IPS-15b (cell line): ENCODE results near the gene IL17D.

Experiments
- H3K27me3 ChIP-seq: one replicate; pipeline ENCODE4 v1.6.1; 2013; ENCODE audit warnings: low read length; ENCODE audit not compliant: control insufficient read depth, insufficient read depth
- H3K36me3 ChIP-seq: one replicate; pipeline ENCODE4 v1.6.1; 2013; ENCODE audit warnings: low read length; ENCODE audit not compliant: control insufficient read depth, insufficient read depth
- H3K4me1 ChIP-seq: one replicate; pipeline ENCODE4 v1.6.1; 2013; ENCODE audit warnings: mild to moderate bottlenecking, low read length; ENCODE audit not compliant: control insufficient read depth, insufficient read depth
- H3K4me3 ChIP-seq: one replicate; pipeline ENCODE4 v1.5.1; 2013; ENCODE audit warnings: low read depth, low read length
- H3K9ac ChIP-seq: one replicate; pipeline ENCODE4 v1.6.1; 2013; ENCODE audit warnings: low read depth, mild to moderate bottlenecking, low read length
- H3K9me3 ChIP-seq: one replicate; pipeline ENCODE4 v1.6.1; 2013; ENCODE audit warnings: mild to moderate bottlenecking, low read length; ENCODE audit not compliant: control insufficient read depth, insufficient read depth

The IL17D gene

GRCh38 chr13:20769091-20769490, 65.6 kb downstream of the IL17D start:
- H3K9me3 ChIP-seq, result no peaks in the 10 kb centered on the region
- H3K27me3 ChIP-seq, result no peaks in the 10 kb centered on the region
- H3K4me1 ChIP-seq, result peaks cover 2% of the 10 kb centered on the region
- no peaks in the 10 kb centered on the region for H3K36me3 ChIP-seq
- H3K9ac ChIP-seq, result no peak overlapping the region
- H3K4me3 ChIP-seq, result no peak overlapping the region

- Histone ChIP-seq H3K9ac (no peak overlapping the region), H3K4me1 (peaks cover 2% of the 10 kb centered on the region), H3K27me3 (no peaks in the 10 kb centered on the region), H3K36me3 (no peaks in the 10 kb centered on the region), H3K4me3 (no peak overlapping the region), H3K9me3 (no peaks in the 10 kb centered on the region)
Observed at GRCh38 chr13:20769834-20770233, 66.3 kb downstream of the IL17D start.
